KOPT-K1 (cell line): ENCODE results near the gene NAIF1.

Experiments used
- H3K27ac ChIP-seq: fragments of 200-600 bp; sonication (generic); 2 replicates; pipeline ENCODE4 v1.5.1; 2016; ENCODE audit warnings: antibody characterized with exemption, mild to moderate bottlenecking, low read depth, low read length; ENCODE audit not compliant: poor library complexity, severe bottlenecking
- H3K36me3 ChIP-seq: fragments of 200-600 bp; sonication (generic); 2 replicates; pipeline ENCODE4 v1.5.1; 2017; ENCODE audit warnings: antibody characterized with exemption, mild to moderate bottlenecking, low read length, moderate library complexity; ENCODE audit not compliant: insufficient read depth
- H3K9me3 ChIP-seq: fragments of 200-600 bp; sonication (generic); 2 replicates; pipeline ENCODE4 v1.5.1; 2017; ENCODE audit warnings: antibody characterized with exemption, low read length, mild to moderate bottlenecking; ENCODE audit not compliant: insufficient read depth, poor library complexity, severe bottlenecking

Gene NAIF1

GRCh38 chr9:128096616-128097536, 29.8 kb upstream of the NAIF1 start:
- peak overlapping the region; percentile 99 for H3K27ac ChIP-seq
- peaks cover 54% of the 10 kb centered on the region for H3K36me3 ChIP-seq
- H3K9me3 ChIP-seq, result no peaks in the 10 kb centered on the region

GRCh38 chr9:128094950-128095544, 27.9 kb upstream of the NAIF1 start:
- Histone ChIP-seq H3K36me3 (peaks cover 44% of the 10 kb centered on the region), H3K27ac (no peak overlapping the region), H3K9me3 (no peaks in the 10 kb centered on the region)

DNA sequence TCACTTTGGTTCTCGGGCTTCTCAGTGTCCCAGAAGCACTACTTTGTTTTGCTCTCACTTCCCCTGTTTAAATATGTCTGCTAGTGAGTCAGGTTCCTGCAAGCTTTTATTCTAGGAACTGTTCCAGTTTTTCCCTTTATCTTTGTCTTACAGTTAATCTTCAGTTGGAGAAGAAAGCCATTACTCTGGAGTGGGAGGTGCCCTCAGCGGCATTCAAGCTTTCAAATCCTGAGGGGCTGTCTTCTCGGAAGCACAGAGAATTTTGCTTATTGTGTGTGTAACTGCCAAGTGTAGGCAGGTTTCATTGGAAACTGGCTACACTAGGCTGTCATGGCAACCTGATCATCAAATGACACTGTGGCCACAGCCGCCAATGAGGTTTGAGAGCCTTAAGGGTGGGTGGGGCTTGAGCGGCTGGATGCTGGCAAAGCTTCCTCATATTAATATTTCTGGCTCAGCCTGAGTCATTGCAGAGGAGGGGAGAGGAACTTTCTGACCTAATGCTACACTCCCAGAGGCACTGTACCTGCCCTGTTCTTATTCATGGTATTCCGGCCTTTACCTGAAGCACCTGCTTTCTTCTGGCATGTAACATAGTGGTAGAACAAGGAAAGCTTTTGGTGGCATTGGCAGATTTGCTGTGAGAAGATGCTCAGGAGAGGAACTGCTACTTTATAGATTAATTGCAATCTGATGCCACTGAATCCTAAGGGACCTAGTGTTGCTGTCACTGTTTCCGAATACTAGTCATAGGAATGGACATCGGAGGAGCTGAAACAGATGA, 27.2 kb upstream of the NAIF1 start:
- H3K9me3 ChIP-seq, result no peaks in the 10 kb centered on the region
- no peak overlapping the region for H3K27ac ChIP-seq
- peaks cover 45% of the 10 kb centered on the region for H3K36me3 ChIP-seq

GRCh38 chr9:128093011-128093410, 25.9 kb upstream of the NAIF1 start:
- peaks cover 56% of the 10 kb centered on the region for H3K36me3 ChIP-seq
- H3K27ac ChIP-seq, result peak overlapping the region; percentile 40
- H3K9me3 ChIP-seq, result no peaks in the 10 kb centered on the region

DNA sequence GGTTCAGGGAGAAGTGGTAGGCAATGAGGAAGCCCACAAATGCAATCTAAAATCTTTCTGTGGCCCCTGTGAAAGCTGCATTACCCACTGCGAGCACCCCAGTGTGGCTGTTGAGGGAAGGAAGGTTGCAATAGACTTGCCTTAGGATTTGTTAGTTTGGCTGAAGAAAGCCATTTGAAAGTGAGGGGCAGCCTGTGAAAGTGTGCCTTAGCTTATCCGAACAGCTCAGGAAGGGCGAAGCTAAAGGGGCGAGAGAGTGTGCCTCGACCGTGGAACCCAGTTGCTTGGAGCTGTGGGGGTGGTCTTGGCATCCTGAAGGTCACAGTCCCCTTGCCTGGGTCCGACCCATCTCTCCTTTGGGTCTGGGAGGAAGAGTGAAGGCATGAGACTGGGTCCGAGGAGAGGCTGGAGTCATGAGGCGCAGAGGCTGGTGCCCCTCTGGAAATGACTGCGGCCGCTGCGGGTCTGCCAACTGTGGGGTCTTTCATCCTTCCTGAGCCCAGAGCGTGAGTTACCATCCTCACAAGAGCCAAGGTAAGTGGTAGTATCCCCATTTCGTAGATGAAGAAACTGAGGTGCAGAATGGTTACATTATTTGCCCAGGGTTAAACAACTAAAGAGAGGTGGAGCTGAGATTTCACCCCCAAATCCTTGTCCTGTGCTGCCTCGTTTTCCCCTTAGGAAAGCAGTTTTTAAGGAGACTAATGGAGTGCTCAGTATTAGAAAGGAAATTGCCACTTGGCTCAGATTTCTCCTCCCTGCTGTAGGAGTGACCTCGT, 25.3 kb upstream of the NAIF1 start:
- no peaks in the 10 kb centered on the region for H3K9me3 ChIP-seq
- peaks cover 56% of the 10 kb centered on the region for H3K36me3 ChIP-seq
- H3K27ac ChIP-seq, result peak overlapping the region; percentile 36

DNA sequence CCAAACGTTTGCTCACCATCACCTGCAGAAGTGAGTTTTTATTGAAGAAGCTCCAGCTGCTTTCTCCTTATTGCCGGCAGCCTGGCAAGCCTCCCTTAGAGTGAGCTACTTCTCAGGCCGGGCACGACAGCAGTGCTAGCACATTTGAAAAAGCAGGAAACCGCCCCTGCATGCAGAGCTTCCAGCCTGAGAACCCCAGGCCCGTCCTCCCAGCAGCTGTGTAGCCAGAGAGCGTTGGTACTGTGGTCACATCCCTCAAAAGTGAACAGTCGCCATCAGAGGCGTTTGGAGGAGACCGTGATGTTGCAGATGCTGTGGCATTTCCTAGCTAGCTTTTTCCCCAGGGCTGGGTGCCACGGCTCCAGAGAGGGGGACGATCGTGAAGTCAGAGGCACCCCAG, 24.5 kb upstream of the NAIF1 start:
- Histone ChIP-seq H3K27ac (peak overlapping the region; percentile 36), H3K9me3 (no peaks in the 10 kb centered on the region), H3K36me3 (peaks cover 48% of the 10 kb centered on the region)

- H3K27ac ChIP-seq, result no peak overlapping the region
- H3K36me3 ChIP-seq, result peaks cover 48% of the 10 kb centered on the region
- no peaks in the 10 kb centered on the region for H3K9me3 ChIP-seq
Measured at GRCh38 chr9:128091144-128091543, 24.0 kb upstream of the NAIF1 start.

GRCh38 chr9:128089299-128089698, 22.2 kb upstream of the NAIF1 start:
- H3K27ac ChIP-seq, result no peak overlapping the region
- H3K36me3 ChIP-seq, result peaks cover 52% of the 10 kb centered on the region
- H3K9me3 ChIP-seq, result no peaks in the 10 kb centered on the region

- Histone ChIP-seq H3K9me3 (no peaks in the 10 kb centered on the region), H3K27ac (no peak overlapping the region), H3K36me3 (peaks cover 48% of the 10 kb centered on the region)
Measured at GRCh38 chr9:128088253-128088945, 21.3 kb upstream of the NAIF1 start.

GRCh38 chr9:128087262-128087661, 20.1 kb upstream of the NAIF1 start:
- Histone ChIP-seq H3K36me3 (peaks cover 49% of the 10 kb centered on the region), H3K27ac (no peak overlapping the region), H3K9me3 (no peaks in the 10 kb centered on the region)

- no peak overlapping the region for H3K27ac ChIP-seq
- no peaks in the 10 kb centered on the region for H3K9me3 ChIP-seq
- peaks cover 51% of the 10 kb centered on the region for H3K36me3 ChIP-seq
Measured at GRCh38 chr9:128085943-128086342, 18.8 kb upstream of the NAIF1 start.

- H3K36me3 ChIP-seq, result peaks cover 46% of the 10 kb centered on the region
- no peaks in the 10 kb centered on the region for H3K9me3 ChIP-seq
- no peak overlapping the region for H3K27ac ChIP-seq
Measured at GRCh38 chr9:128084746-128085145, 17.6 kb upstream of the NAIF1 start.

GRCh38 chr9:128082151-128082550, 15.0 kb upstream of the NAIF1 start:
- no peak overlapping the region for H3K27ac ChIP-seq
- H3K9me3 ChIP-seq, result no peaks in the 10 kb centered on the region
- peaks cover 44% of the 10 kb centered on the region for H3K36me3 ChIP-seq

DNA sequence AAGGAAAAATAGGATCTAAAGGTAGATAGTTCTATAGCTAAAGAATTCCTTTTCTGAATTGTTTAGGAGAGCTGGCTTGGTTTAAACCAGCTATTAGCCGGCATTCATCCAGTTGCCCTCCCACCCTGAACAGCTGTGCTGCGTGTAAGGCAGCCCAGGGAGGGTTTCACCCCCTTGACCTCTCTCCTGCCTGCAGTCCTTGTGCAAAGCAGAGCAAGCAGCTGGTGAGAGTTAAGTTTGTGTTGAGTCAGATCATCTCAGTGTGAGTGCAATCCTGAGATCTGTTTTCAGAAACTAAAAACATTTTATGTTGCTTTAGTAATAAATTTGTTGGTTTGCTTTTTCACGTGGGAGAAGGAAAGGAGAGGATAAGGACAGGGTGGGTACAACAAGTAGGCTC, 13.9 kb upstream of the NAIF1 start:
- Histone ChIP-seq H3K27ac (no peak overlapping the region), H3K36me3 (peaks cover 45% of the 10 kb centered on the region)

More for the DNA sequence above, 13.9 kb upstream of the NAIF1 start:
- no peaks in the 10 kb centered on the region for H3K9me3 ChIP-seq
